Right lobe of liver (tissue), 4 donors: ENCODE measurements around the gene JPT2.

Experiments
- CTCF ChIP-seq, 4 donors: fragments of 200-600 bp in 3 of 4; fragments of 450-650 bp in 1 of 4; IDR thresholded peaks; one replicate each; pipeline versions ENCODE4 v1.5.1 to v1.8.0; 2016 to 2022; ENCODE audit warnings: antibody characterized with exemption in 4 of 4, mild to moderate bottlenecking in 2 of 4
- POLR2A ChIP-seq: fragments of 450-650 bp; IDR thresholded peaks from one replicate; pipeline ENCODE4 v1.6.1; 2017; ENCODE audit warnings: antibody characterized with exemption, mild to moderate bottlenecking
- donor health status: DM: no; HTN: no; CAD: no.
- donor health status: DM: no; HTN: no; CAD: no.
- donor health status: DM: no; HTN: yes; CAD: no.

GRCh38 chr16:1698680-1699079, 20.6 kb downstream of the JPT2 start:
- no peak for TF ChIP-seq CTCF (IDR thresholded peaks at IDR 0.05)
- no peak for TF ChIP-seq POLR2A
